Stimulated activated naive CD4-positive, alpha-beta T cell (primary cell): ENCODE results near the gene OLR1.
"Not testable (repeated sequence)": the region's sequence is repeated elsewhere in the genome, so short reads cannot be mapped to it uniquely, and the experiment has no call there.

Source experiments
- DNase-seq, 6 experiments: peaks; one replicate each; lab custom pipeline; 2025; lab: John Stamatoyannopoulos, UW

OLR1 gene

GRCh38 chr12:10190558-10191388 lies 18.8 kb upstream of the OLR1 start:
- DNase-seq = peak; percentile 3 to 52 (median 22)

DNA sequence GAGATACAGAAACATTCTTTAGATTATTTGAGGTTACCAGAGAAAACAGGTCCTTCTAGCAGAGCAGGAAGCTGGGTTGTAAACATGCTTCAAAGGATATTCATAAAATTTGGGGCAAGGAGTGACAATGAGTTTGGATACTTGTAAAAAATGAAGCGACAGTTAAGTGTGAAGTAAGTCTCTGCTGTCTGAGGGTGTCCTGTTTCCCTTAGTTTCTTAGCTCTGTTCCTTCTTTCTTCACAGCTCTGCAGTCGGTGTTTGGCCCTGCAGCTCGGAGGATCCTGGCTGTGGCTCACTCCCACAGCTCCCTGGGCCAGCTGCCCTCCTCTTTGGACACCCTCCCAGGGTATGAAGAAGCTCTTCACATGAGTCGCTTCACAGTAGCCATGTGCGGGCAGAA lies 17.7 kb upstream of the OLR1 start:
- no peak for DNase-seq

- not testable (repeated sequence) for DNase-seq
Measured at GRCh38 chr12:10186958-10187357, 15.0 kb upstream of the OLR1 start.

- no peak for DNase-seq
Measured at GRCh38 chr12:10186299-10186698, 14.4 kb upstream of the OLR1 start.

DNA sequence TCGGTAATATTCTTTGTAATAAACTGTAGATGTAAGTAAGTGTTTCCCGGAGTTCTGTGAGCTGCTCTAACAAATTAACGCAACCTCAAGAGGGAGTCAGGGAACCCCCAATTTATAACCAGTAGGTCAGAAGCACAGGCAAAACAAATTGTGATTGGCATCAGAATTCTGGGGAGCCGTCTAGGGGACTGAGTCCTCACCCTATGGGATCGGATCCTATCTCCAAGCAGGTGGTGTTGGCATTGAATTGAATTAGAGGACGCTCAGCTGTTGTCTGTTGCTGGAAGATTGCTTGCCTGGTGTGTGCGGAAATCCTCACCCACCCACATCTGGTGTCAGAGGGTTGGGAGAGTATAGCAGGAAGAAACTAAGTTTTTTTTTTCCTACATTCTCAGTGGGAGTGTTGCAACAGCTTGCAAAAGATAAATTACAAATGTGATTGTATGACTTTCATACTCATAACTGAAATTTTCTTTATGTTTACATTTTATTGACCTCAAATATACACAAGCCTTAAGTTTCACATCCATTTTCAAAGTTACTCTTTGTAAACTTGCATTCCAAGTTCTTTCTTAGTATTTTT lies 12.4 kb upstream of the OLR1 start:
- DNase-seq = no peak

DNA sequence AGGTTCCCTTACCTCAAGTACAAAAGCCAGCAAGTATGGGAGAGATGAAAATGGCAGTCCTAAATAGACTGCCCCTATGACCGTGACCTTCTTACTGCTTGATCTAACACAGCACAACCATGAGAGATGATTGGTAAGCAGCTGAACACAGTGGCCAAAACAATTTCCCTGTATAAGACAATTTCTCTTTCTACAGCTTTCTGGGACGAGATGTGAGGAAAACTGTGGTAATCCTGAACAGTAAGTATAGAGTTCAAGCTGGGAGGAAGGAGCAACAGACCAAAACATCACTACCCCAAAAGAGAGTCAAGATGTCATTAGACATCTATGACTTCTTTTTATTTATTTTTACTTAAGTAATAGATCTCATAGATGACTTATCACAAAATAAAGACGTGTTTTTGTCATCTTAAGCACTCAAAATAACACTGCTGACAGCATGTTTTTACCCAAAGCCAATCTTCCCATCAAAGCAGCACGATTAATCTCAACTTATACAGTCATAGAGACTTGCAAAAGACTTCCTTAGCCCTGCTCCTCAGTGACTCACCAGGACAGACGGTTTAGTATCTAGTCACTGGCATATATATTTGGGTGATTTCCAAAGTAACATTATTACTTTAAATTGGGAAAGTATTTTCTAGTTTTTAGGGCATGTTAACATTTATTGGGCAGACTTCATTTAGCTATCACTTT lies 10.6 kb upstream of the OLR1 start:
- no peak for DNase-seq

GRCh38 chr12:10179776-10180181 lies 7.8 kb upstream of the OLR1 start:
- no peak for DNase-seq

DNA sequence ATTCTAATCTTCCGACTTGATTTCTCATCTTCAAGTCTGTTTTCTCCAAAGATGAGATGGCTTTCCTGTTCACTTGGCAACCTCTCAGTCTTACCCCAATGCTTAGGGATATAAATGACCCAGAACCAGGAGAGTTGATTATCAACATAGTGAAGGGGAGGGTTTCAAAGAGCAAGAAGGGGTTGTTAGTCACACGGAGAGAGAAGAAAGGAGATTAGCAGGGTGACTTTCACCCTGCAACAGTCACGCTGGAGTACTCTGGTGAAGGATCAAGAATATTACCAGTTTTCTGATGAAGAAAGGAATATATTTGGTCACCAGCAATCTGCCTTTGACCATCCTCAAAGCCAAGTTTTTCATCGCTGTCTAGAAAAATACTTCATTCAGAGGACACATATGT lies 6.9 kb upstream of the OLR1 start, which contains the start of gene TMEM52B:
Gene TMEM52B (plus strand): TSS at position 212 of the 400 bp plus-strand sequence. CDS start 543 bp downstream, outside the sequence.
- DNase-seq = no peak

DNA sequence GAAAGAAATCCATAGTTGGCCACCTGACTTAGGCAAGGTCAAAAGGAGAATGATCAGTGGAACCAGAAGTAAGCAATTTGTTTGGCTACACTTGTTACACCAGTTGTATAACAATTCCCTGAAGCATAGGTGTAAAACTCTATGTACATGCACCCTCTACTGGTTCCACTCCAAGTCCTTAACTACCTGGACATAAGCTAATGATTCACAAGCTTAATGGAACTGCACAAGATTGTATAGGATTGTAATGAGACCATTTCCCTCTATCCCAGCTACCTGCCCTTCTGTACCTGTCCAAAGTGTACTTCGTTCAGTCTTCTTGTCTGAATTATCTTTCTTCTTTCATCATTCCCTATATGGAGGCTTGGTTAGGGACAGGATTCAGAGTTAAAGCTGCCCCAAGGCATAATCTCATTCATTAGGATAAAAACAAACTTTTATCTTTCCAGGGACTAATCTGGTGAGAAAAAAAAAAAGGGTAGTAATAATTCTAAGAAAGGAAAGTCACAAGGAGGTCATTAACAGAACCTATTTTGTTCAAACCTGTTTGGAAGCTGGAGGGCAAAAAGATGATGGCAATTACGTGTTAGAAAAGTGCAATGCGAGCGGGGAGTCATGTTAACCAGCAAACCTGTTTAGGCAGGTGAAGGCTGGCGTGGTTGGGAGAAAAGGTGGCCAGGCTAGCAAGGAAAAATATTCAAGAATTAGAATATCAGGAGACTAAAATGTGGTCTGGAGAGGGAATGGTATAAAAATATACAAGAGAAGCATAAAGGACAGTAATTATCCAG lies 4.1 kb upstream of the OLR1 start:
- DNase-seq = no peak

DNA sequence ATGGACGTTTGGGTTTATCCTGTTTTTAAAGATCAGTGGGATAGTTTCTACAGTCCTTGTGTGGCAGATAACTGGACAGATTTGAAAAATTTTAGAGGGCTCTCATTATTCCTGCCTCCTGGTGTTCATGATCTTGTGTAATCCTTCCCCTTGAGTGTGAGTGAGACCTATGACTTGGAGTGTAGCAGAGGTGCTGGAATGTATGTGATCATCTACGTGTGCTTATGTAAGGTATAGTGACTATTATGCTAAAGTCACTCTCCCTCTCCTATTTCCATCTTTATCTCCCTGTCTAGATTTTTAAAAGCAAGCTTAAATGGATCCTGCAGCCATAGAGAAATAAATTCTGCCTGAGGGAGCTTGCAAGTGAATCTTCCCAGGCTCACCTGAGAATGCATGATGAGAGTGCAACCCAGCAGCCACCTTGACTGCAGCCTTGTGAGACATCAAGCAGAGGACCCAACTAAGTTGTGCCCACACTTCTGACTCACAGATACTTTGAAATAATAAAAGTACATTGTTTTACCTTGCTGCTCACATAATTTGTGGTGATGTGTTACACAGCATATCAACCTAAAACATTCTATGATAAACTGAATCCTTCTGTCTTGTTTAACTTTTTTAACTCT lies 3.2 kb upstream of the OLR1 start:
- DNase-seq = no peak

- DNase-seq = no peak
Measured at GRCh38 chr12:10170216-10170615, 1.7 kb downstream of the OLR1 start.

- DNase-seq = no peak
Measured at GRCh38 chr12:10169104-10169503, 2.8 kb downstream of the OLR1 start.

- no peak for DNase-seq
Measured at GRCh38 chr12:10167599-10167998, 4.3 kb downstream of the OLR1 start.

GRCh38 chr12:10165421-10165820 lies 6.5 kb downstream of the OLR1 start:
- DNase-seq = no peak

GRCh38 chr12:10163084-10163483 lies 8.8 kb downstream of the OLR1 start:
- no peak for DNase-seq

DNA sequence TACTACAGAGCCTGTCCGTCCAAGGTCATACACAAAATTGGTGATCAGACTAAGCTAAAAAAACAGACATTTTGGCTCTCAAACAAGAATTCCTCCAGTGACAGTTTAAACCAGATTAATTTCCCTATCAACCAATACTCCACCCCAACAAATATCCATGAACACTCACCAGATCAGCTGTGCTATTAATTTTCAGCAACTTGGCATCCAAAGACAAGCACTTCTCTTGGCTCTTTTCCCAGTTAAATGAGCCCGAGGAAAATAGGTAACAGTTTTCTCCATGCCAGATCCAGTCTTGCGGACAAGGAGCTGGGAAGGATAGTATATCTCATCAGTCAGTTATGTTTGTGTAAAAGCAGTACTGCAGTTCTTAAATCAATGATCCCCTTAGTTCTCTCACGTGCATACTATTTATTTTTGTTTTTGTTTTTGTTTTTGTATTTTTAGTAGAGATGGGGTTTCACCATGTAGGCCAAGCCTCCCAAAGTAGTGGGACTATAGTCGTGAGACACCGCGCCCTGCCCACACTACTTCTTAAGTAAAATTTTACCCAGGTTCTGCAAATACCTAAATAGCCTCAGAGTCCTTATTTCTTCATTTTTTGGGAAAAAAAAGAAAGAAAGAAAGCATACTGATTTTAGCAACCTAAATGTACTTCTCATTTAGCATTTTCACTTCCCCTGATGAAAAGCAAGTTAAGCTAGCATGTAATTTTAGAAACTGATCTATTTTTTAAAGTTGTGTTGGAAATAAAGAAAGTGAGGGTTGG lies 11.1 kb downstream of the OLR1 start:
- DNase-seq = no peak

DNA sequence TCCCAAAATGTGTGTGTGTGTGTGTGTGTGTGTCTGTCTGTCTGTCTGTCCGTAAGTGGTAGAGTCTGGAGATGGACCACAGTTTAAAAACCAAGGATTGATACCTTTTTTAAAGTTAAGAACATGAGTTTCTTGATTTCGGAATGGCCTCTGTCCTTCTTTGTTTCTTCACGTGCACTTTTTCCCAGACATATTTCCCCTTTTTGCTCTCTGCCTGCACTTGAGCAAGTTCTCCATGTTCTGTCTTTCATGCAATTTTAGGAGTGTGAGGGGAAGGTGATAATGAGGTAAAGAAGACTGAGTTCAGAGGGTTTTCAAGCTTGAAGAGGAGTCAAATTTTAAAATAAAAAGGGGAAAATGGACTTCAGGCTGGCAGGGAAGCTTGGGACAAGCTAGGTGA lies 12.7 kb downstream of the OLR1 start:
- DNase-seq = no peak

- DNase-seq = no peak
Measured at GRCh38 chr12:10158406-10158805, 13.5 kb downstream of the OLR1 start.

GRCh38 chr12:10155966-10156365 lies 16.0 kb downstream of the OLR1 start:
- DNase-seq = no peak

DNA sequence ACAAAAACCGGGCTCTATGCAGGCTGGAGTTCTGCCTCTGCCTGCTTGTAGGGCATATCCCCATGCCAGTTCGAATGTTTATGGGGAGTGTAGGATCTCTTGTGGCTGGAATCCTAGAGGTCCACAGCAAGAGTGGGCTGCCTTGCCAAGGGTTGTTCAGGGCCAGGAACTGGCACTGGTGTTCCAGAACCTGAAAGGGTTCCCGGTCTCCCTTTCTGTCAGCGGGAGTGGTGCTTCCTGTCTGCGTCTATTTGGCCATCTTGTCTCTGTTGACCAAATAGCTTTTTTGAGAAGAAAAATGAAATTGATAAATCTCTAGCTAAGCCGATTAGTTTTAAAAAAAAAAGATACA lies 17.8 kb downstream of the OLR1 start:
- no peak for DNase-seq
